ENCODE measurements around the gene CEACAM20.

The CEACAM20 gene

GRCh38 chr19:44521370-44521769 lies 8.1 kb downstream of the CEACAM20 start:
- no peak for TF ChIP-seq TAF1 (IDR thresholded peaks at IDR 0.05; ENCODE audit: borderline replicate concordance, insufficient read depth, low read length)
- TF ChIP-seq POLR2AphosphoS5 (IDR thresholded peaks at IDR 0.05; ENCODE audit: low read depth, low read length), result no peak
- TF ChIP-seq SIN3A (IDR thresholded peaks at IDR 0.05; ENCODE audit: borderline replicate concordance, insufficient read depth, low read length), result no peak
- no peak for TF ChIP-seq FOXP2 (optimal IDR thresholded peaks at IDR 0.05; ENCODE audit: borderline replicate concordance, extremely low read depth, extremely low read length, insufficient read depth)
- TF ChIP-seq REST (IDR thresholded peaks at IDR 0.05; ENCODE audit: insufficient read depth in 1 of 2, low read depth in 2 of 2, low read length in 2 of 2), result no peak

GRCh38 chr19:44517146-44517545 lies 12.3 kb downstream of the CEACAM20 start:
- TF ChIP-seq POLR2AphosphoS5 (IDR thresholded peaks at IDR 0.05; ENCODE audit: low read depth, low read length), result no peak
- TF ChIP-seq TAF1 (IDR thresholded peaks at IDR 0.05; ENCODE audit: borderline replicate concordance, insufficient read depth, low read length), result no peak
- no peak for TF ChIP-seq FOXP2 (optimal IDR thresholded peaks at IDR 0.05; ENCODE audit: borderline replicate concordance, extremely low read depth, extremely low read length, insufficient read depth)
- no peak for TF ChIP-seq SIN3A (IDR thresholded peaks at IDR 0.05; ENCODE audit: borderline replicate concordance, insufficient read depth, low read length)
- no peak for TF ChIP-seq REST (IDR thresholded peaks at IDR 0.05; ENCODE audit: insufficient read depth in 1 of 2, low read depth in 2 of 2, low read length in 2 of 2)

- TF ChIP-seq POLR2AphosphoS5 (IDR thresholded peaks at IDR 0.05; ENCODE audit: low read depth, low read length) (no peak), FOXP2 (optimal IDR thresholded peaks at IDR 0.05; ENCODE audit: borderline replicate concordance, extremely low read depth, extremely low read length, insufficient read depth) (no peak), REST (IDR thresholded peaks at IDR 0.05; ENCODE audit: insufficient read depth in 1 of 2, low read depth in 2 of 2, low read length in 2 of 2) (no peak), TAF1 (IDR thresholded peaks at IDR 0.05; ENCODE audit: borderline replicate concordance, insufficient read depth, low read length) (no peak), SIN3A (IDR thresholded peaks at IDR 0.05; ENCODE audit: borderline replicate concordance, insufficient read depth, low read length) (no peak)
Observed at GRCh38 chr19:44515907-44516306, 13.6 kb downstream of the CEACAM20 start.

GRCh38 chr19:44515031-44515430 lies 14.4 kb downstream of the CEACAM20 start:
- no peak for TF ChIP-seq REST (IDR thresholded peaks at IDR 0.05; ENCODE audit: insufficient read depth in 1 of 2, low read depth in 2 of 2, low read length in 2 of 2)
